SH-SY5Y (cell line): Measurements from ENCODE around the gene SPZ1.

Experiments
- GATA2 ChIP-seq: IDR thresholded peaks from 2 replicates; pipeline ENCODE4 v1.6.1; 2011; ENCODE audit warnings: mild to moderate bottlenecking, low read depth, low read length
- GATA3 ChIP-seq: IDR thresholded peaks from 2 replicates; pipeline ENCODE4 v1.6.1; 2011; ENCODE audit warnings: low read depth, mild to moderate bottlenecking, low read length, moderate library complexity

SPZ1 gene

GRCh38 chr5:80309871-80310665 lies 9.7 kb upstream of the SPZ1 start:
- TF ChIP-seq GATA2, result no peak
- no peak for TF ChIP-seq GATA3

GRCh38 chr5:80315244-80315643 lies 4.6 kb upstream of the SPZ1 start:
- no peak for TF ChIP-seq GATA2
- TF ChIP-seq GATA3, result no peak

GRCh38 chr5:80318212-80318611 lies 1.6 kb upstream of the SPZ1 start:
- no peak for TF ChIP-seq GATA2
- no peak for TF ChIP-seq GATA3

GRCh38 chr5:80324912-80325311 lies 5.1 kb downstream of the SPZ1 start:
- no peak for TF ChIP-seq GATA3
- TF ChIP-seq GATA2, result no peak

- TF ChIP-seq GATA2, result no peak
- no peak for TF ChIP-seq GATA3
These were observed 6.7 kb downstream of the SPZ1 start for GRCh38 chr5:80326468-80326867.

GRCh38 chr5:80337379-80337778 lies 17.6 kb downstream of the SPZ1 start:
- TF ChIP-seq GATA2 (no peak), GATA3 (no peak)

- no peak for TF ChIP-seq GATA3
- no peak for TF ChIP-seq GATA2
These were observed 19.3 kb downstream of the SPZ1 start for GRCh38 chr5:80339116-80339515.

GRCh38 chr5:80341016-80341775 lies 21.4 kb downstream of the SPZ1 start:
- TF ChIP-seq GATA2 (no peak), GATA3 (no peak)

- no peak for TF ChIP-seq GATA3
- no peak for TF ChIP-seq GATA2
These were observed 23.3 kb downstream of the SPZ1 start for GRCh38 chr5:80343067-80343466.

GRCh38 chr5:80346055-80346454 lies 26.3 kb downstream of the SPZ1 start:
- TF ChIP-seq GATA2, result no peak

- TF ChIP-seq GATA3 (no peak), GATA2 (no peak)
These were observed 28.4 kb downstream of the SPZ1 start for GRCh38 chr5:80348171-80348570.

- TF ChIP-seq GATA2 (no peak), GATA3 (no peak)
These were observed 35.9 kb downstream of the SPZ1 start for GRCh38 chr5:80355686-80356085.

GRCh38 chr5:80357671-80358070 lies 37.9 kb downstream of the SPZ1 start:
- no peak for TF ChIP-seq GATA3
- no peak for TF ChIP-seq GATA2

- no peak for TF ChIP-seq GATA2
- no peak for TF ChIP-seq GATA3
These were observed 41.2 kb downstream of the SPZ1 start for GRCh38 chr5:80360914-80361444.

GRCh38 chr5:80364892-80365291 lies 45.1 kb downstream of the SPZ1 start:
- TF ChIP-seq GATA2, result no peak
- TF ChIP-seq GATA3, result no peak
